Neural cell (in vitro differentiated cells): Measurements from ENCODE around the gene NDRG2. TPM values are rescaled to one million over a fixed set of nuclear protein-coding genes. Genes with fewer than 3 reads are reported as not detected.

Source experiments
- H2AFZ ChIP-seq: fragments of 200-600, 300-800 bp; sonication (generic), shearing (Covaris generic); 2 replicates; pipeline ENCODE4 v1.6.0; 2014; ENCODE audit warnings: low read depth, mild to moderate bottlenecking, antibody characterized with exemption, low read length, moderate library complexity
- H3F3A ChIP-seq: fragments of 200-600 bp; shearing (Covaris generic); 2 replicates; pipeline ENCODE4 v1.6.1; 2016; ENCODE audit warnings: mild to moderate bottlenecking, moderate library complexity, mixed read lengths, antibody characterized with exemption, low read length; ENCODE audit not compliant: insufficient read depth, poor library complexity, severe bottlenecking
- H3K27ac ChIP-seq: fragments of 200-600, 300-800 bp; sonication (generic), shearing (Covaris generic); 2 replicates; pipeline ENCODE4 v1.5.1; 2014; ENCODE audit warnings: mild to moderate bottlenecking, low read length, moderate library complexity
- H3K27me3 ChIP-seq: fragments of 300-800, 200-600 bp; sonication (generic), shearing (Covaris generic); 2 replicates; pipeline ENCODE4 v1.6.0; 2014; ENCODE audit warnings: mild to moderate bottlenecking, low read depth, low read length, moderate library complexity; ENCODE audit not compliant: insufficient read depth
- H3K36me3 ChIP-seq: fragments of 300-800, 200-600 bp; sonication (generic), shearing (Covaris generic); 2 replicates; pipeline ENCODE4 v1.5.1; 2014; ENCODE audit warnings: mild to moderate bottlenecking, antibody characterized with exemption, low read length, moderate library complexity; ENCODE audit not compliant: insufficient read depth
- H3K4me2 ChIP-seq: fragments of 300-800, 200-600 bp; sonication (generic), shearing (Covaris generic); 2 replicates; pipeline ENCODE4 v1.6.0; 2014; ENCODE audit warnings: mild to moderate bottlenecking, low read length
- H3K4me3 ChIP-seq: fragments of 300-800, 200-600 bp; sonication (generic), shearing (Covaris generic); 2 replicates; pipeline ENCODE4 v1.5.1; 2014; ENCODE audit warnings: mild to moderate bottlenecking, low read length, moderate library complexity
- H3K79me2 ChIP-seq: fragments of 200-600 bp; shearing (Covaris generic); replicated peaks from 2 replicates; pipeline ENCODE4 v1.6.0; 2014; ENCODE audit warnings: mild to moderate bottlenecking, low read length, moderate library complexity; ENCODE audit not compliant: insufficient read depth
- H3K9ac ChIP-seq: fragments of 300-800, 200-600 bp; sonication (generic), shearing (Covaris generic); 2 replicates; pipeline ENCODE4 v1.6.1; 2016; ENCODE audit warnings: mild to moderate bottlenecking, low read length, mixed read lengths
- H3K9me2 ChIP-seq: fragments of 200-600 bp; shearing (Covaris generic); 2 replicates; pipeline ENCODE4 v1.6.1; 2016; ENCODE audit warnings: mild to moderate bottlenecking, low read length, mixed read lengths; ENCODE audit not compliant: insufficient read depth
- H3K9me3 ChIP-seq: fragments of 200-600, 300-800 bp; sonication (generic), shearing (Covaris generic); 2 replicates; pipeline ENCODE4 v1.6.1; 2016; ENCODE audit warnings: mild to moderate bottlenecking, mixed run types, low read length, moderate library complexity, mixed read lengths
- H4K20me1 ChIP-seq: fragments of 200-600 bp; shearing (Covaris generic); 2 replicates; pipeline ENCODE4 v1.6.1; 2016; ENCODE audit warnings: mild to moderate bottlenecking, mixed run types; ENCODE audit not compliant: insufficient read depth
- EP300 ChIP-seq: fragments of 450-650 bp; conservative IDR thresholded peaks from 2 replicates; pipeline ENCODE4 v1.6.1; 2014; ENCODE audit warnings: antibody characterized with exemption, mild to moderate bottlenecking, moderate library complexity; ENCODE audit not compliant: poor library complexity, severe bottlenecking
- EZH2 ChIP-seq: fragments of 200-600, 300-800 bp; shearing (Covaris generic), sonication (generic); IDR thresholded peaks from 2 replicates; pipeline ENCODE4 v1.6.1; 2014; ENCODE audit warnings: antibody characterized with exemption, low read length, borderline replicate concordance, mild to moderate bottlenecking; ENCODE audit not compliant: insufficient read depth, poor library complexity, severe bottlenecking
- MXI1 ChIP-seq: fragments of 450-650 bp; conservative IDR thresholded peaks from 2 replicates; pipeline ENCODE4 v1.6.1; 2014; ENCODE audit warnings: antibody characterized with exemption, mild to moderate bottlenecking; ENCODE audit not compliant: poor library complexity, severe bottlenecking
- POLR2AphosphoS5 ChIP-seq: IDR thresholded peaks from 2 replicates; pipeline ENCODE4 v1.6.1; 2012
- RAD21 ChIP-seq: fragments of 450-650 bp; conservative IDR thresholded peaks from 2 replicates; pipeline ENCODE4 v1.6.1; 2014; ENCODE audit warnings: antibody characterized with exemption, mild to moderate bottlenecking, moderate library complexity
- SMC3 ChIP-seq: fragments of 450-650 bp; conservative IDR thresholded peaks from 2 replicates; pipeline ENCODE4 v1.6.1; 2014; ENCODE audit warnings: antibody characterized with exemption, mild to moderate bottlenecking, moderate library complexity; ENCODE audit not compliant: poor library complexity
- TAF1 ChIP-seq: IDR thresholded peaks from 2 replicates; pipeline ENCODE4 v1.6.1; 2012; ENCODE audit warnings: low read depth
- polyA plus RNA-seq: library from polyadenylated mRNA; depleted of rRNA; stranded (reverse); fragments of >200 nt; gene quantifications from 2 replicates; pipeline ENCODE4 v1.2.3, GENCODE V29; 2014
- TF ChIP-seq, protein P1 (sequence below): IDR thresholded peaks from 2 replicates; pipeline ENCODE4 v1.6.1; 2012; ENCODE audit warnings: borderline replicate concordance
- TF ChIP-seq, protein P2 (sequence below): fragments of 450-650 bp; IDR thresholded peaks from 2 replicates; pipeline ENCODE4 v1.5.1; 2014; ENCODE audit warnings: antibody characterized with exemption, mild to moderate bottlenecking, moderate library complexity; ENCODE audit not compliant: poor library complexity, severe bottlenecking

Gene NDRG2
- polyA plus RNA-seq, 1 donor from 2014 or later, result 43.3 TPM

DNA sequence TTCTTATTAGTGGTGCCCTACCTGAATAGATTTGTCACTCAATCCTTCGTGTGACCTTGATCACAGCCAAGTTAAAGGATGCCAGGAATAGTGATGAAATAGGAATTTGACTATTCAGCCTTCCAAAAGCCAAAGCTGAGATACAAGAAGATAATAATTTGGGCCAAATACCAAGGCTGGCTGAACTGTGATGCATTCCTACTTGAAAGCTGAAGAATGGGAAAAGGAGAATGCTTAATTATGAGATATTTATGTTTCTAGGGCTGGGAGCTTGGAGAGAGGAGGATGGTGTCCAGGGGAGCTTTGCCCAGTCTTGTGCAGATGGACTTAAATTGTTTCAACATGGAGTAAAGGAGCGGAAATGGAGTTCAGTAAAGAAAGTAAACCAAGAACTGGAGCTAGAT lies 22.5 kb upstream of the NDRG2 start:
- H2AFZ ChIP-seq, result no peak overlapping the region
- H3K36me3 ChIP-seq, result no peaks in the 10 kb centered on the region
- H3K9ac ChIP-seq, result no peak overlapping the region
- no peaks in the 10 kb centered on the region for H4K20me1 ChIP-seq
- H3K27me3 ChIP-seq, result no peaks in the 10 kb centered on the region
- H3K4me2 ChIP-seq, result no peak overlapping the region
- no peaks in the 10 kb centered on the region for H3K79me2 ChIP-seq
- H3F3A ChIP-seq, result no peaks in the 10 kb centered on the region
- no peak overlapping the region for H3K4me3 ChIP-seq
- H3K9me2 ChIP-seq, result no peaks in the 10 kb centered on the region
- TF ChIP-seq MXI1 (no peak), RAD21 (no peak), EP300 (no peak), TAF1 (no peak), EZH2 (no peak), POLR2AphosphoS5 (no peak), SMC3 (no peak)
- TF ChIP-seq, protein P1, sequence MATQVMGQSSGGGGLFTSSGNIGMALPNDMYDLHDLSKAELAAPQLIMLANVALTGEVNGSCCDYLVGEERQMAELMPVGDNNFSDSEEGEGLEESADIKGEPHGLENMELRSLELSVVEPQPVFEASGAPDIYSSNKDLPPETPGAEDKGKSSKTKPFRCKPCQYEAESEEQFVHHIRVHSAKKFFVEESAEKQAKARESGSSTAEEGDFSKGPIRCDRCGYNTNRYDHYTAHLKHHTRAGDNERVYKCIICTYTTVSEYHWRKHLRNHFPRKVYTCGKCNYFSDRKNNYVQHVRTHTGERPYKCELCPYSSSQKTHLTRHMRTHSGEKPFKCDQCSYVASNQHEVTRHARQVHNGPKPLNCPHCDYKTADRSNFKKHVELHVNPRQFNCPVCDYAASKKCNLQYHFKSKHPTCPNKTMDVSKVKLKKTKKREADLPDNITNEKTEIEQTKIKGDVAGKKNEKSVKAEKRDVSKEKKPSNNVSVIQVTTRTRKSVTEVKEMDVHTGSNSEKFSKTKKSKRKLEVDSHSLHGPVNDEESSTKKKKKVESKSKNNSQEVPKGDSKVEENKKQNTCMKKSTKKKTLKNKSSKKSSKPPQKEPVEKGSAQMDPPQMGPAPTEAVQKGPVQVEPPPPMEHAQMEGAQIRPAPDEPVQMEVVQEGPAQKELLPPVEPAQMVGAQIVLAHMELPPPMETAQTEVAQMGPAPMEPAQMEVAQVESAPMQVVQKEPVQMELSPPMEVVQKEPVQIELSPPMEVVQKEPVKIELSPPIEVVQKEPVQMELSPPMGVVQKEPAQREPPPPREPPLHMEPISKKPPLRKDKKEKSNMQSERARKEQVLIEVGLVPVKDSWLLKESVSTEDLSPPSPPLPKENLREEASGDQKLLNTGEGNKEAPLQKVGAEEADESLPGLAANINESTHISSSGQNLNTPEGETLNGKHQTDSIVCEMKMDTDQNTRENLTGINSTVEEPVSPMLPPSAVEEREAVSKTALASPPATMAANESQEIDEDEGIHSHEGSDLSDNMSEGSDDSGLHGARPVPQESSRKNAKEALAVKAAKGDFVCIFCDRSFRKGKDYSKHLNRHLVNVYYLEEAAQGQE, result no peak
- TF ChIP-seq, protein P2, sequence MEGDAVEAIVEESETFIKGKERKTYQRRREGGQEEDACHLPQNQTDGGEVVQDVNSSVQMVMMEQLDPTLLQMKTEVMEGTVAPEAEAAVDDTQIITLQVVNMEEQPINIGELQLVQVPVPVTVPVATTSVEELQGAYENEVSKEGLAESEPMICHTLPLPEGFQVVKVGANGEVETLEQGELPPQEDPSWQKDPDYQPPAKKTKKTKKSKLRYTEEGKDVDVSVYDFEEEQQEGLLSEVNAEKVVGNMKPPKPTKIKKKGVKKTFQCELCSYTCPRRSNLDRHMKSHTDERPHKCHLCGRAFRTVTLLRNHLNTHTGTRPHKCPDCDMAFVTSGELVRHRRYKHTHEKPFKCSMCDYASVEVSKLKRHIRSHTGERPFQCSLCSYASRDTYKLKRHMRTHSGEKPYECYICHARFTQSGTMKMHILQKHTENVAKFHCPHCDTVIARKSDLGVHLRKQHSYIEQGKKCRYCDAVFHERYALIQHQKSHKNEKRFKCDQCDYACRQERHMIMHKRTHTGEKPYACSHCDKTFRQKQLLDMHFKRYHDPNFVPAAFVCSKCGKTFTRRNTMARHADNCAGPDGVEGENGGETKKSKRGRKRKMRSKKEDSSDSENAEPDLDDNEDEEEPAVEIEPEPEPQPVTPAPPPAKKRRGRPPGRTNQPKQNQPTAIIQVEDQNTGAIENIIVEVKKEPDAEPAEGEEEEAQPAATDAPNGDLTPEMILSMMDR, result no peak
- no peak overlapping the region for H3K27ac ChIP-seq
- no peaks in the 10 kb centered on the region for H3K9me3 ChIP-seq

DNA sequence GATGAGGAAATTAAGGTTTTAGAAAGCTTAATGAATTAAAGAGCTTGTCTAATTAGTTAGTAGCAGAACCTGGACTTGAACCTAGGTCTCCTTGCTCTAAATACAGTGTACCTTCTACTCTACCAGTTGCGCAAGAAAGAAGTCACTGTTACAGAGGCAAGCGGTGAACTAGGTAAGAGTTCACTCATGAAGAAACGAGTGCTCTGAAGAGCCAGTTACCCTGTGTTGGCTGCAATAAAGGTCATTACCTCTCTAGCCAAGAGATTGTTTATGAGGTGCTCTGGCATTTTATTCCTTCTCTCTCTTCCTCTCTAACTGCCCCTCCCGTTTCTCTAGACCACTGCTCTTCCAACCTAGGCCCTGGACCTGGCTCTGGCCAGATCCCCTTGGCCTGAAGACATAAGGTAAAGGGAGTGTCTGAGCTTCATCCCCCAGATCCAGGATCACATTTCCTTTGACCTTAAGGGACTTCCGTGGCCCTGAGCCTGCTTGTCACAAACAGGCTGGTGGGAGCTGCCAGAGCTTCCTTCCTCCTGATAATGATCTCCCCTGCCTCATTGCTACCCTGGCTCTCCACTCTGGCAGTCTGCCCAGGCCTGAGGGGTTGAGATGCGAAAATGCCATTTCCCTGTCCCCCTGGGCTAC lies 19.2 kb upstream of the NDRG2 start:
- Histone ChIP-seq H3K36me3 (no peaks in the 10 kb centered on the region), H3K79me2 (no peaks in the 10 kb centered on the region), H3K27me3 (no peaks in the 10 kb centered on the region), H3K9ac (no peak overlapping the region), H3K27ac (no peak overlapping the region), H3F3A (no peaks in the 10 kb centered on the region), H3K9me3 (no peaks in the 10 kb centered on the region), H3K4me3 (no peak overlapping the region), H2AFZ (no peak overlapping the region), H3K4me2 (no peak overlapping the region), H4K20me1 (no peaks in the 10 kb centered on the region), H3K9me2 (no peaks in the 10 kb centered on the region)
- TF ChIP-seq, protein P1, result no peak
- TF ChIP-seq RAD21 (no peak), POLR2AphosphoS5 (no peak), EP300 (no peak), SMC3 (no peak), EZH2 (no peak), MXI1 (no peak), TAF1 (no peak)
- TF ChIP-seq, protein P2, result no peak
